CD4-positive, alpha-beta T cell treated with Interleukin-17A for 4 hours (primary cell): Measurements from ENCODE around the gene MEF2A.

Experiments
- DNase-seq: peaks from one replicate; pipeline ENCODE4 v3.0.0-alpha.2; 2020; ENCODE audit warnings: mixed read lengths

The MEF2A gene

GRCh38 chr15:99564221-99565048, 1.3 kb upstream of the MEF2A start:
- DNase-seq: peak; percentile 5

GRCh38 chr15:99565049-99565298, 810 bp upstream of the MEF2A start:
- no peak for DNase-seq

DNA sequence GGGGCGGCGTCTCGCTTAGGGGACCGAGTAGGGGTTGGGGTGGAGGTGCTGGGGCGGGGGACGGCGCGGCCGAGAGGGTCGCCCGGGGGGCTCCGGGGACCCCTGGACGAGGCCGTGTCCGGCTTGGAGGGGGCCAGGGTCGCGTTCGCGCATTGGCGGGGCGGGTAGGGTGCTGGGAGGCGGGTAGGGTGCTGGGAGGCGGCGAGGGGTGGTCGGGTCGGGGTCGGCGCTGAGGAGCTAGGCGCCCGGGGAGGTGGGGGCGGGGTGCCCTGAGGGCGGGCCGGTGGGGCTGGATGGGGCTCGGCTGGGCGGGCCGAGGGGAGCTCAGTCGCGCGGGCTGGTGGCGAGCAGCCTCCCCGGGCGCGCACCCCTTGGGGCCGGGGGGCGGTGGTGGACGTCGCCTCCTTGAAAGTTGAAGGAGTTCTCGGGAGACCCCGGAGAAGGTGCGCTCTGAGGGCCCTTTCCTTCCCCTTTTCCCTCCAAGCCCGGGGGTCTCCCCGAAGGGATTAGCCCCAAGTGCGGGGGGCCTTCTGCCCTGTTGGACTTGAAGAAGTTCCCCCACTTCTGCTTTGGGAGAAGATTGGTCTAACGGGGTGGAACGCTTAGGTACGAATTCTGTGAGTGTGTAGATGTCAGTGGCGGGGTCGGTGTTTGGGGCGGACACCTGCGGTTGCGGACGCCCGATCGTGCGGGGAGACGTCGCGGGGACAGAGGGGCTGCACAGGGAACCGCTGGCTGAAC, 543 bp downstream of the MEF2A start:
- peak; percentile 41 for DNase-seq

DNA sequence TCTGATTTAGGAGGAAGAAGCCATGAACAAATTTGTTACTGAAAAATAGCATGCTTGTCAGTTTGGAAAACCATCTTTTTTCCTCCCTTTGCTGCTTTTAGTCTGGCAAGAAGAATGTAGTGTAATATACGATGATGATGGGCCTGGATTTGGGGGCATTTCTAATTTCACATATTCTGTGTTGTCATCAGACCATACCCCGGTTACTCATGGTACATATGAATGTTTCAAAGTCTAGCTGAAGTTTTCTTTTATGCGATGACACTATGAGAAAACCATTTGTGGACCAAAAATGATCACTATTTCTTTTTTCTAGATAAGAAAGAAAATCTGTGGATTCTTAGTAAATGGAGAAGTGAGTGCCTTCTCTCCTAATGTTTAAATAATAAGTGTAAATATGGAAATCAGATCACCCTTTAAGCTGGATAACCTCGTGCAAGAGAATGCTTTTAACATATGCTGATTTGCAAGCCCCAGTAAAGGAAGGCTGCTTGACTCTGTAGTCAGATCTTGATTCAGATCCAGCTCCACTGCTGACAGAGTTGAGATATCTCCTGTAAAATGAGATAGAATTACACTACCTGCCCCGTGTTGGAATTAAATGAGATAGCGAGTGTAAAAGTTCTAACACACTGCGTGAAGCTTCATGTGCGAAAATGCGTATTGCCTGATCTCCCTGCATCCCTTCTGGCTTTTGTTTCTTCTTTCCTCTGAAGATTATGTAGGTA, 3.0 kb downstream of the MEF2A start:
- DNase-seq: no peak

DNA sequence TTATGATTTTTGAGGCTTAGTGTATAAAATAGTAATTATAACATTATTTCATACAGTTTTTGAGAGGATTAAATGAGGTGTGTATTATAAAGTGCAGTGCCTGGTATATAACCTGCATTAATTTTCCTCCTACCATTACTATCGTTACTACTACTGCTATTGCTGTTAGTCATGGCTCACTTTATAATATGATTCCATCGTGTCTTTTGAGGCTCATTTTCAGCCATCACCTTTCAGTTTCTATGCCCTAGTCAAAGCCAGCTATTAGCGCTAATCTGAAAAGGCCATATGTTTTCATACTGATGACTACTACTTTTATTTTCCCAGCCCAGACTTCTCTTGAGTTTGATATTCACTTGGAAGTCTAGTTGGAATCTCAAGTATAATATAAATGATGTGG, 5.5 kb downstream of the MEF2A start:
- DNase-seq: no peak

DNA sequence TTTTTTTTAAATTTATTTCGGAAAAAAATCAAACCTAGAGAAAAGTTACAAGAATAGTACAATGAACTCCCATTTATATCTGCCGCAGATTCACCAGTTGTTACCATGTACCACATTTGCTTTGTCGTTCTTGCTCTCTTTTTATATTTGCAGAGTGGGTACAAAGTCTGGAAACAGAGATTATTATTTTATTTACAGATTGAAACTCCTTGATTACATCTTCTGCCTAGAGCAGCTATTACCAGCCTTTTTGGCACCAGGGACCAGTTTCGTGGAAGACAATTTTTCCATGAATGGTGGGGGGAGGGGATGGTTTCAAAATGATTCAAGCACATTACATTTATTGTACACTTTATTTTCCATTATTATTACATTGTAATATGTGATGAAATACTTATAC, 8.3 kb downstream of the MEF2A start:
- no peak for DNase-seq

- DNase-seq: no peak
Measured at GRCh38 chr15:99574502-99574901, 8.7 kb downstream of the MEF2A start.

GRCh38 chr15:99578809-99579208, 13.0 kb downstream of the MEF2A start:
- no peak for DNase-seq

- no peak for DNase-seq
Measured at GRCh38 chr15:99580076-99580475, 14.3 kb downstream of the MEF2A start.

GRCh38 chr15:99582508-99582960, 16.8 kb downstream of the MEF2A start:
- no peak for DNase-seq

GRCh38 chr15:99584081-99584600, 18.4 kb downstream of the MEF2A start:
- DNase-seq: no peak

GRCh38 chr15:99586121-99586520, 20.3 kb downstream of the MEF2A start:
- DNase-seq: no peak

- DNase-seq: no peak
Measured at GRCh38 chr15:99589801-99590200, 24.0 kb downstream of the MEF2A start.

DNA sequence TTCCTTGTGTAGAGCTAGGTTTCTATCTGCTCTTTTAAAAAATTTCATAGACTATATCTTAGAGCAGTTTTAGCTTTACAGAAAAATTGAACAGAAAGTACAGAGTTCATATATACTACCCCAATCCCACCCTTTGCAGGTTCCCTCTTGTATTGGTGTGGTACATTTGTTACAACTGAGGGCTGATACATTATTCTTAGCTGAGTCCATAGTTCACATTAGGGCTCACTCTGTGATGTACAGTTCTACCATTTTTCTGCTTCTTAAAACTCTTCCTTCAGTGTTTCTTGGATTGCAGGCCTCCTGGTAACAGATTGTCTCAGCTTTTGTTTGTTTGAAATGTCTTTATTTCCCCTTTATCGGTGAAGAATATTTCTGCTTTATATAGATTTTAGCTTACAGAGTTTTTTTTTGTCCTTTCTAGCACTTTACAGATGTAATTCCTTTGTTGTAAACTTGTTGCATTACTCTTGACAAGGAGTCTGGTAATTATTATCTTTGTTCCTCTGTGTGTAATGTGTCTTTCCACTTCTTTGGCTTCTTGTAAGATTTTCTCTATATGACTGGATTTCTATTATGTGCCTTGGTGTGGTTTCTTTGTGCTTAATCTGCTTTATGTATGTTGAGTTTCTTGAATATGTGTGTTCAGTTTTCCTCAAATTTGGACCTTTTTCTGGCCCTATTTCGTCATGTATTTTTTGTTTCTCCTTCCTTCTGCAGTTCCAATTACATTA, 25.3 kb downstream of the MEF2A start:
- no peak for DNase-seq

- DNase-seq: no peak
Measured at GRCh38 chr15:99592145-99592791, 26.5 kb downstream of the MEF2A start.

GRCh38 chr15:99593070-99593469, 27.3 kb downstream of the MEF2A start:
- DNase-seq: no peak

DNA sequence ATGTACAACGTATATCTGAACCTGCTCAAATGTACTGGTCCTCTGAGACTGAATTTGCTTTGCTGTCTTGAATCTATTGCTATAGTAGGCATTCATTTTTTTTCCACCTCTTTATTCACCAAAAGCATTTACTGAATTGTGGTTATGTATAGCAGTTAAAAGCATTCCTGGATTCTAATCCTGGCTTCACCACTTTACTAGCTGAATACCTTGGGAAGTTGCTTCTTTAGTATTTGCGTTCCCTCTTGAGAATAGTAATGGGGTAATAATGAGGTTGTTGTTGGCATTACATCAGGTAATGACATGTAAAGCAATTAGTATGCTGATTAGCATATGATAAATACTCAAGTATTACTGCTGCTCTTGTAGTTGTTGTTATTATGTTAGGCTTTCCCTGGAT, 29.1 kb downstream of the MEF2A start:
- DNase-seq: no peak

GRCh38 chr15:99598296-99598695, 32.5 kb downstream of the MEF2A start:
- DNase-seq: no peak

DNA sequence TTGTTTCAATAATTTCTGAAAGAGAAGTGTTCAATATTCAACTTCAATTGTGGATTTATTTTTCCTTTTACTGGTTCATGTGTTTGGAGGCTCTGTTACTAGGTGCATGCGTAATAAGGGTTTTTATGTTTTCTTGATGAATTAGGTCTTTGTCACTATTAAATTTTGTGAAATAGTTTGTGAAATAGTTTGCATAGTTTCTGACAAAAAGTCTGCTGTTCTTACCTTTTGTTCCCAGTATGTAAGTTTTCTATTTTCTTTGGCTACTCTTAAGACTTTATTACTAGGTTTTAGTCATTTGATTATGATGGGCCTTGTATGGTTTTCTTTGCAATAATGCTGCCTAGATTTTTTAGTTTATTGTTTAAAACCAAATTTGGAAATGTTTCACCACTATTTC, 38.0 kb downstream of the MEF2A start:
- DNase-seq: no peak

DNA sequence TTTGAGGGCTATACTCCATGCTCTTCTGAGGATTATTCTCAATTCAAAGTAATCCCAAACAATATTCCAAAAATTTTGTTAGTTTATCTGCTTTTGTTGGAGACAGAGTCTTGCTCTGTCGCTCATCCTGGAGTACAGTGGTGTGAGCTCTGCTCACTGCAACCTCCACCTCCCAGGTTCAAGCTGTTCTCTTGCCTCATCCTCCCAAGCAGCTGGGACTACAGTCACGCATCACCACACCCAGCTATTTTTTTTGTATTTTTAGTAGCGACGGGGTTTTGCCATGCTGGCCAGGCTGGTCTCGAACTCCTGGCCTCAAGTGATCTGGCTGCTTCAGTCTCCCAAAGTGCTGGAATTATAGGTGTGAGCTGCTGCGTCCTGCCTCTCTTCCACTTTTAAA, 39.1 kb downstream of the MEF2A start:
- DNase-seq: no peak

DNA sequence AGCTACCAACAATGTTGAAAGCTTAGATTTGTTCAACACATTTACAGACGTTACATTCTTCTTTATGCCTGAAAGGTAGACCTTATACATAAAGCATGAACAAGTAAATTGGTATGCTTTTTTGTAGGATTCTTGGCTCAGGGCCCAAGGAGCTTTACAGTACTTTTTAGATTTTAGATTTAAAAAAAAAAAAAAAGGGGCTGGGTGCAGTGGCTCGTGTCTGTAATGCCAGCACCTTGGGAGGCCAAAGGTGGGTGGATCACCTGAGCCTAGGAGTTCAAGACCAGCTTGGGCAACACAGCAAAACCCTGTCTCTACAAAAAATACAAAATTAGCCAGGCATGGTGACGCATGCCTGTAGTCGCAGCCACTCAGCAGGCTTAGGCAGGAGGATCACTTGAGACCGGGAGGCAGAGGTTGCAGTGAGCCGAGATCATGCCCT, 39.7 kb downstream of the MEF2A start:
- no peak for DNase-seq

GRCh38 chr15:99605990-99606389, 40.2 kb downstream of the MEF2A start:
- no peak for DNase-seq
